HPDE6-E6E7 (cell line): ENCODE measurements around the gene CDH12.
"Not testable (repeated sequence)": the region's sequence is repeated elsewhere in the genome, so short reads cannot be mapped to it uniquely, and the experiment has no call there.

Source experiments
- DNase-seq: peaks from one replicate; pipeline ENCODE4 v3.0.0; 2011; ENCODE audit warnings: missing footprints; ENCODE audit errors: extremely low spot score

Gene CDH12

DNA sequence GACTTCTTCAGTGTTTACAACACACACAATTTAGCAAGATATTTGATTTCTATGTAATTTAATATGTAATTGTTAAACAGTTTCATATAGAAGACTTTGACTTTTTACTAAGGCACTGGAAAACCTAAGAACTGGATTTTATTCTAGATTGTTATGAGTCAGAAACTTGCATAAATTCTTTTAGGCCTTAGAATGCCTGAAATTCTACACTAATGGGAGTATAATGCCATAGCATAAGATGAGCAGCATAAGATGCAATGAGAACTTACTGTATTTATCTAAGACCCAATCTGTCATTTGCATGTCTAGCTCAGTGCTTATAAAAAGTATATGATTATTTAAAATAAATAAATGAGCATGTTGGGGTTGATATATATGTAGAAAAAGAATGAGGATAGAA is 285.2 kb downstream of the CDH12 start:
- DNase-seq = no peak

DNA sequence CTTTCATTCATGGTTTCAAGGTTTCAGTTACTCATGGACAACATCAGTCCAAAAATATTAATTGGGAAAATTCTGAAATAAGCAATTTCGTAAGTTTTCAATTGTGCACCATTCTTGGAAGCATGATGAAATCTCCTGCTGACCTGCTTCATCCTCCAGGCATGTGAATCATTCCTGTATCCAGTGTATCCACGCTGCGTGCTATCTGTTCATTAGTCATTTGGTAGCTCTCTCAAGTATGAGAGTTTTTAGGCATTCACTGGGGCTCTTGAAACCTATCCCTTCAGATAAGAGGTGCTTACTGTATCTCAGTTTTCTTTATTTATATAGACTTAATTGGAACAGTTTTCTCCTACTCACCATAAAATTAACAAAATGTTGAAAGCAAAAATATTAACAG is 293.0 kb downstream of the CDH12 start:
- peak; percentile 67 for DNase-seq

DNA sequence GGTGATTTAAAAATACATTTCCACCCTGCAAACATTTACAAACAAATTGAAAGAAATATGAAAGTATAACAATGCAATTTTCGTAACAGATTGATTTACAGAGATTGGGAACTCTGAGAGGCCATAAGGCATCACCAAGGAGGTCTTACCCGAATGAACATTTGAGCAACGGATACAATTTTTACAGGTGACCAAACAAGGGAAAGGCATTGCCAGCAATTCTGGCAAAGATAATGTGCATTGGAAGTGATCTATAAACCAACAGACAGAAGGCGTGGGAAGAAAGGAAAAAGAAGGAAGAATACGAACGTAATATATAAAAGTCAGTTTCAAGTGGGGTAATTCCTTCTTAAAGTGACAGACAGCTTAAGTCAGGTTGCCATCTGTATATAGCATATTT is 295.9 kb downstream of the CDH12 start:
- DNase-seq = no peak

GRCh38 chr5:22554475-22554874 is 298.7 kb downstream of the CDH12 start:
- no peak for DNase-seq

DNA sequence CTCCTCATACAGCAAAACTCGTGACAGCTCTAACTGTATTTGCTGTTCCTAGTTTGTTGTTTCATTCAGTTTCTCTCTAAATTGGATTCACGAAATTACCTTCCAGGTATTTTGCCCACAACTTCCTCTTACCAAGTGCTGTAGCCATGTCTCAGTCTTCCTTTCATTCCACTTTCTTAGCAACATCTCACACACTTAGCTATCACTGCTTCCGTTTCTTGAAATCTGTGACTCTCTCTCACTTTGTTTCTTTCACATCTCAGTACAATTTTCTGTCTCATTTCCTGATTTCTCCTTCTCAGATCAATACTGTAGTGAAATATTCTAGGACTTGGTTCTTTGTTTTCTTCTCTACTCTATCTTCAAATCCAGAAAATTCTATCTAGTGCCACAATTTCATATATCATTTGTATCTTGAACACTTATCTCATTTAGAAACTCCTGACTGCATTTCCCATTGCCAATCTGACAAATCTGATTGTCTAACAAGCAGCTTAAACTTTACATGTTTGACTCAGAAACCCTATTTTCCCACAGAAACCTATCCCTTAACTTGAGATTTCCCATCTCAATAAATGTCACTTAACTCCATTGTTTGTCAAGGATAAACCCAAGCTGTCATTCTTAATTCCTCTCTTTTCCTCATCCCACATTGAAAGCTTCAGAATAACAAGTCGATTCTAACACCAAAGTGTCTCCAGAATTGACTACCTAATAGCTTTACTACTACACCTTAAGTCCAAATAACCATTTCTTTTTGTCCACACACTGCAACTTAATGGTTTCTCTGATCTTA is 303.1 kb downstream of the CDH12 start:
- DNase-seq = no peak

DNA sequence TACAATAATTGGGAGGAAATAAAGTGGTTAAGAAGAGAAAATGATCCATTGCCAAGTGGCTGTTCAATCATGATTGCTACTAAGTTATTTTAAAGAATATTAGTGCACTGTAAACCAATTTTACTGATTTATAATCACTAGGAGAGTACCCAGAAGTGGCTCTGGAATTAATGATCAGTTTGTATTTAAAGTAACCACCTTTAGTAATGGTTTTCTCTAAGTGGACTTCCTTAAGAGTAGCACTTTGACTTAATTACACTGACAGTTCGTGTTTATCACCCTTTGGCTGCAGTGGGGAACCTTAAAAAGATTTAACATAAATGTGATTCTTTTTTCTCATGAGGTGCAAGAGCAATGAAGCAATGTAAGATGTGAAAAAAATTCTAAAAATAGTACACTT is 310.8 kb downstream of the CDH12 start:
- no peak for DNase-seq

GRCh38 chr5:22541037-22541436 is 312.1 kb downstream of the CDH12 start:
- no peak for DNase-seq

DNA sequence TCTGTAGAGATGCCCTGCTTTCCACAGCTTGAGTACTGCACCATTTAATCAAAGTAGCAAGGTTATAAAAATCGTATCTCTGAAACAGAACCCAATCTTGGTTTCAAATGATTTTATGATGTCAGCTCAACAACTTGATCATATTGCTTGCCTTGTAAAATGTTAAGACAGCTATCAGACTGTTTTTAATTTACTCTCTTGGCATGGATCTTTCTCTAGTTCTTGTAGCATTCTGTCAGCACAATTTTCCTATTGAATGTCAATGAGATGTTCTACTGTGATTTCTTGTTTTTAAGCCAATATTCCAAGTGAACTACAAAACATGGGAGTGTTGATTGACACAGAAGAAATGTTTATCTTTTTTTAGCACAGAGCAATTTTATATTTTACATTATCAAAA is 313.4 kb downstream of the CDH12 start:
- no peak for DNase-seq

DNA sequence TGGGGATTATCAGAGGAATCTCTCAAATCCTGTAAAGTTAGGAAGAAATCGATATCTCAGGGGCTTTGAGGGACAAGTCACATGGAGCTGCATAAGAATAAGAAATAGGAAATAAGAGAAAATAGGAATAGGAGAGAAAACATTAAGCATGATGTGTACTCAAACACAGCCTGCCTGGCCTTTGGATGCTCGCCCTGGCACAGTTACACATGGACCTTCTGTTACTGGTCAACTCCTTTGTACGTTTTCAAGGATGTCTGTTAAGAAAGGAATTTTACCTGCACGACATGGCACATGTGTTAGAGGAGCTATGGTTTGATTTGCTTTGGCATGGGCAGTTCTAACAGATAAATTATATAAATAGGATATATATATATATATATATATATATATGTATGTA is 321.2 kb downstream of the CDH12 start:
- DNase-seq = no peak

DNA sequence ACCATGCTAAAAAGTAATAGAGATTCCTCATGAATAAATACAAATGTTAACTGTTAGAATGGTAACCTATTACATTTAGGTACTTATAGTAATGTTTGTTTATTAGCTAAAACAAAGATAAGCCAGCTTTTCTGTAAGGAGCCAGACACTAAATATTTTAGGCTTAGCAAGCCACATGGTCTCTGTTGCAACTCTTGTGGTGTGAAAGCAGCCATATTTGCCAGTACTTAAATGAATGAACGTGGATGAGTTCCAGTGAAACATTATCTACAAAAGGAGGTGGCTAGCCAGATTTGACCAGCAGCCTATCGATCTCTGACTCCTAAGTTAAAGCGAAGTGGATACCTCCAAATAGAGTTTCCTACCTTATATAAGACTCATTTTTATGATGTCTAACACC is 331.6 kb downstream of the CDH12 start:
- no peak for DNase-seq

DNA sequence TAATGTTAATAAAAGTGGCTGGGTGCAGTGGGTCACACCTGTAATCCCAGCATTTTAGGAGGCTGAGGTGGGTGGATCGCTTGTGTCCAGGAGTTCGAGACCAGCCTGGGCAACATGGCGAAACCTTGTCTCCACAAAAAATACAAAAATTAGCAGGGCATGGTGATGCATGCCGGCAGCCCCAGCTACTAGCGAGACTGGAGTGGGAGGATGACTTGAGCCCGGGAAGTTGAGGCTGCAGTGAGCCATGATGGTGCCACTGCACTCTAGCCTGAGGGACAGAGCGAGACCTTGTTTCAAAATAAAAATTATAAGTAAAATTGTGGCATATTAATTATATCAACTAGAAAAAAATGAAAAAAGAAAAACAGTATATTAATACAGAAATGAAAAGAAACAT is 336.6 kb downstream of the CDH12 start:
- not testable (repeated sequence) for DNase-seq

DNA sequence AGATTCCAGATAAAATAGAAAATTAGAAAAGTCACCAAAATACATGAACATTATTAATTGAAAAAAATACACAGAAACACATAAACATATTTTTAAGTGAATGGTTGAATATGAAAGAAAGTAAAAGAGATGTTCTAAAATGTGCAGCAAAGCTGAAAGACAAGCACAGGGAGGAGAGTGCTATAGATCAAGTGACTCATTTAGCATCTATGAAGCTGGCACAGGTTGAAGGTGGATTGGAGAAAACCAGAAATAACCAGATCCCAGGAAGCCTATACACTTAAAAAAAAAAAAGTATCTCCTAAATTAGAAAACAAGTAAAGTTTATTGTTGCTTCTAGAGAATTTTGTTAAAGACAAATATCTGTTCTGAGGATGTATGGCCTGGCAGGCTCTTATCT is 338.9 kb downstream of the CDH12 start:
- peak; percentile 6 for DNase-seq

GRCh38 chr5:22505891-22506290 is 347.3 kb downstream of the CDH12 start:
- no peak for DNase-seq

GRCh38 chr5:22504411-22504810 is 348.7 kb downstream of the CDH12 start:
- DNase-seq = no peak

- no peak for DNase-seq
These were observed 352.6 kb downstream of the CDH12 start for GRCh38 chr5:22500556-22500955.

GRCh38 chr5:22496666-22497065 is 356.5 kb downstream of the CDH12 start:
- peak; percentile 34 for DNase-seq

DNA sequence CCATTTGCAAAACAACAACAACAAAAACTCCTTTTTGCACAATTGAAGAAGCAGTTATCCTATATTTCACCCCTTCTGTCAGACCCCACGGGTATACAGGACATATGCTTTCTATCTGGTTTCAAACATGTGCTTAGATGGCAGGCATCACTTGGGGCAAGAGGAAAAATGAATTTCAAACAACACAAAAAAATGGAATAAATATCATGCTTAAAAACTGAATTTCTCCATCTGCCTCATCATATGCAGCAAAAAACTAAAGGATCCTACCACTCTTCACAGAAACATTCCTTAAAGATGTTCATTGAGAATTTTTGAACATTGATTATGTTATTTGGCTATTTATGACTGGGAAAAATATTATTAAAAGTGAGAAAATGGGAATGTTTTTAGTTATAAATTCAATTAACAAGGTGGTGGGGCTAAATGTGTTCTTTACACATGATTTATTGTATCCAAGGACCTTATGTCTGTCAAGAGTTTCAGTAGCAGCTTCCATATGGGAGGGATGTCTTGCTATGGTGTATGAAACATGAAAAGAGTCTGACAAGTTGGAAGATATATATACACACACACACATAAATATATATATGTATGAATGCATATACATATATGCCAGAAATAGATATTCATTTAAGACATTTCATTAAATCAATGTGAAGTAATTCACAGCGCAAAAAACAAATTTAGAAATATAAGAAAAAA is 358.0 kb downstream of the CDH12 start:
- DNase-seq = no peak

GRCh38 chr5:22488427-22488826 is 364.7 kb downstream of the CDH12 start:
- DNase-seq = no peak

DNA sequence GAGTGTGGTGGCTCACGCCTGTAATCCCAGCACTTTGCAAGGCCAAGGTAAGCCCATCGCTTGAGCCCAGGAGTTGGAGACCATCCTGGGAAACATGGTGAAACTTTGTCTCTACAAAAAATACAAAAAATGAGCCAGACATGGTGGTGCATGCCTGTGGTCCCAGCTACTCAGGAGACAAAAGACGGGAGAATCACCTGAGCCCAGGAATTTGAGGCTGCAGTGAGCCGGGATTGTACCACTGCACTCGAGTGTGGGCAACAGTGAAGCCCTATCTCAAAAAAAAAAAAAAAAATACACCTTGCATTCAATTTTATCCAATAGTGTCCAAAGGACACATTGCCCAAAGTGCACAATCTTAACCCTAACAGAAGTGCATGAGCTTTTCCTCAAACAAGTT is 372.8 kb downstream of the CDH12 start:
- no peak for DNase-seq

- DNase-seq = no peak
These were observed 379.3 kb downstream of the CDH12 start for GRCh38 chr5:22473886-22474285.

- DNase-seq = no peak
These were observed 382.0 kb downstream of the CDH12 start for GRCh38 chr5:22471154-22471553.

GRCh38 chr5:22470408-22470807 is 382.7 kb downstream of the CDH12 start:
- DNase-seq = no peak

DNA sequence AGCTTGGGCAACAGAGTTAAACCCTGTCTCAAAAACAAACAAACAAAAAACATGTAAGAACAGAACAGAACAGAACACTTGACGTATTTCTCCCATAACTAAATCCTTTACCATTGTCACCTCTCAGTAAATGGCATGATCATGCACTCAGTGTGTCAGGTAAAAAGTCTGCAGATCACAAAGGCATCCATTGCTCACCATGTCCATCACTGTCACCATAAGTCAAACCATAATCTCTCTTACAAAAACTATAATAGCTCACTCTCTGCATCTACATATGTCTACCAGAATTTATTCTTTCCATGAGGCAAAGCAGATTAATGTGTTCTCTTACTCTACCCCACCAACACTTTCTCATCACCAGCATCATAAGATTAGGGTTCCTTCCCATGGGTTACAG is 387.5 kb downstream of the CDH12 start:
- no peak for DNase-seq
